Gastroesophageal sphincter (tissue), 3 donors: ENCODE results near the gene ARF1.

ENCODE experiments used
- EP300 ChIP-seq: sonication (generic); formaldehyde crosslinking; IDR thresholded peaks from one replicate; pipeline ENCODE4 v1.6.1; 2017; ENCODE audit warnings: antibody characterized with exemption, mild to moderate bottlenecking
- POLR2A ChIP-seq, 2 donors: fragments of 450-650 bp; IDR thresholded peaks; one replicate each; pipeline ENCODE4 v1.6.1; 2017; ENCODE audit warnings: antibody characterized with exemption in 2 of 2, mild to moderate bottlenecking in 2 of 2, moderate library complexity in 1 of 2
- POLR2AphosphoS5 ChIP-seq: sonication (generic); formaldehyde crosslinking; IDR thresholded peaks from one replicate; pipeline ENCODE4 v1.6.1; 2017; ENCODE audit warnings: antibody characterized with exemption
- TF ChIP-seq, protein P1 (sequence below), 4 experiments: fragments of 200-600 bp in 2 of 4; fragments of 450-650 bp in 2 of 4; sonication (generic) in 1 of 4; IDR thresholded peaks; one replicate each; pipeline ENCODE4 v1.5.1; 2017 to 2019; ENCODE audit warnings: antibody characterized with exemption in 4 of 4, mild to moderate bottlenecking in 2 of 4, moderate library complexity in 2 of 4

DNA sequence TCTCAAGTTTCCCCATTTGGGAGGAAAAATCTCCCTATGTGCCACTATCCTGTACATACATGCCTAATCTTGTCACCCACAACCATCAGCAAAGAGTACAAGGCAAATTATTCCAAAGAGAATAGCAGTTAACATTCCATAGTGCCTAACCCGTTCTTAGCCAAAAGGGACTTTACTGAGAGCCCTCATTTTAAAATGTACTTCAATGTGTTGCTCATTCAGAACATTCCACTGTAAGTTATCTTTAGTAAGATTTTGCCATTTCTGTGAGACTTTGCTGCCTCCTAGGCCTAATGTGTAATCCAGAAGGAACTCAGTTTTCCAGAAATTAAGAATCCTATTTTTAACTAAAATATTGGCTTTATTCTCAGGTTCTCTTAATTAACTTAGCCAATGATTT is 37.8 kb downstream of the ARF1 start:
- TF ChIP-seq, protein P1, sequence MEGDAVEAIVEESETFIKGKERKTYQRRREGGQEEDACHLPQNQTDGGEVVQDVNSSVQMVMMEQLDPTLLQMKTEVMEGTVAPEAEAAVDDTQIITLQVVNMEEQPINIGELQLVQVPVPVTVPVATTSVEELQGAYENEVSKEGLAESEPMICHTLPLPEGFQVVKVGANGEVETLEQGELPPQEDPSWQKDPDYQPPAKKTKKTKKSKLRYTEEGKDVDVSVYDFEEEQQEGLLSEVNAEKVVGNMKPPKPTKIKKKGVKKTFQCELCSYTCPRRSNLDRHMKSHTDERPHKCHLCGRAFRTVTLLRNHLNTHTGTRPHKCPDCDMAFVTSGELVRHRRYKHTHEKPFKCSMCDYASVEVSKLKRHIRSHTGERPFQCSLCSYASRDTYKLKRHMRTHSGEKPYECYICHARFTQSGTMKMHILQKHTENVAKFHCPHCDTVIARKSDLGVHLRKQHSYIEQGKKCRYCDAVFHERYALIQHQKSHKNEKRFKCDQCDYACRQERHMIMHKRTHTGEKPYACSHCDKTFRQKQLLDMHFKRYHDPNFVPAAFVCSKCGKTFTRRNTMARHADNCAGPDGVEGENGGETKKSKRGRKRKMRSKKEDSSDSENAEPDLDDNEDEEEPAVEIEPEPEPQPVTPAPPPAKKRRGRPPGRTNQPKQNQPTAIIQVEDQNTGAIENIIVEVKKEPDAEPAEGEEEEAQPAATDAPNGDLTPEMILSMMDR (IDR thresholded peaks at IDR 0.05) = no peak
- no peak for TF ChIP-seq EP300
- no peak for TF ChIP-seq POLR2AphosphoS5
- TF ChIP-seq POLR2A (IDR thresholded peaks at IDR 0.05) = no peak
